ENCODE measurements around the gene DMPK.

DNA sequence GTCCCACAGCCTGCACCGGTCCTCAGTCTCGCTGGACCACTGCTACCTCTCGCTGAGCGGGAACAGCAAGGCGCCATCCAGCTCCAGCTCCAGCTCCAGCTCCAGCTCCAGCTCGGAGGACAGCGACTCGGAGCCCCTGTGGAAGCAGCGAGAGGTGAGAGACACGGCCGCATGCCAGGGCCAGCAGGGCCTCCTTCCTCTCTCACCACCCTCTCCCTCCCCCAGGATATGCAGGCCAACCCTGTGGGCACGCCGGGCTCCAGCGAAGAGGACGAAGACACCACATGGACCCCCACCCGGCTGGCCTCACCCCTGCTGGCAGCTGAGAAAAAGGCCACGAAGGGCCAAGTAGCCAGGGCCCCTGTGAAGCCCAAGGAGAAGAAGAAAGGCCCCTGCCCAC is 20.6 kb downstream of the DMPK start:
- TF ChIP-seq EZH2phosphoT487 (IDR thresholded peaks at IDR 0.05; ENCODE audit: unreplicated experiment) (no peak), JUNB (IDR thresholded peaks at IDR 0.05; ENCODE audit: unreplicated experiment) (no peak), ZNF331 (CRISPR knock-in tag; IDR thresholded peaks at IDR 0.05; ENCODE audit: low read depth) (no peak), EZH2 (IDR thresholded peaks at IDR 0.05; ENCODE audit: low read depth, unreplicated experiment) (no peak)
- TF ChIP-seq, protein P1, sequence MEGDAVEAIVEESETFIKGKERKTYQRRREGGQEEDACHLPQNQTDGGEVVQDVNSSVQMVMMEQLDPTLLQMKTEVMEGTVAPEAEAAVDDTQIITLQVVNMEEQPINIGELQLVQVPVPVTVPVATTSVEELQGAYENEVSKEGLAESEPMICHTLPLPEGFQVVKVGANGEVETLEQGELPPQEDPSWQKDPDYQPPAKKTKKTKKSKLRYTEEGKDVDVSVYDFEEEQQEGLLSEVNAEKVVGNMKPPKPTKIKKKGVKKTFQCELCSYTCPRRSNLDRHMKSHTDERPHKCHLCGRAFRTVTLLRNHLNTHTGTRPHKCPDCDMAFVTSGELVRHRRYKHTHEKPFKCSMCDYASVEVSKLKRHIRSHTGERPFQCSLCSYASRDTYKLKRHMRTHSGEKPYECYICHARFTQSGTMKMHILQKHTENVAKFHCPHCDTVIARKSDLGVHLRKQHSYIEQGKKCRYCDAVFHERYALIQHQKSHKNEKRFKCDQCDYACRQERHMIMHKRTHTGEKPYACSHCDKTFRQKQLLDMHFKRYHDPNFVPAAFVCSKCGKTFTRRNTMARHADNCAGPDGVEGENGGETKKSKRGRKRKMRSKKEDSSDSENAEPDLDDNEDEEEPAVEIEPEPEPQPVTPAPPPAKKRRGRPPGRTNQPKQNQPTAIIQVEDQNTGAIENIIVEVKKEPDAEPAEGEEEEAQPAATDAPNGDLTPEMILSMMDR (conservative IDR thresholded peaks at IDR 0.05; ENCODE audit: low read depth in 2 of 2): no peak

Measured in GM23338 (cell line).